ENCODE results near the gene SH3BP1. TPM values are rescaled to one million over a fixed set of nuclear protein-coding genes. Genes with fewer than 3 reads are reported as not detected.

Gene SH3BP1
- total RNA-seq, 4 donors from 2014 or later, result 33.8 to 53.4 (median 42.0) TPM

GRCh38 chr22:37618072-37618656 is 21.3 kb upstream of the SH3BP1 start:
- TF ChIP-seq CTCF (IDR thresholded peaks at IDR 0.05), result no peak
- TF ChIP-seq POLR2A (IDR thresholded peaks at IDR 0.05), result no peak
- intact Hi-C loops (cut with DNase I), result no loop called here
- no peaks in the 10 kb centered on the region for H3K9me3 ChIP-seq
- H3K27me3 ChIP-seq, result no peaks in the 10 kb centered on the region
- H3K4me1 ChIP-seq, result peaks cover 6 to 16% (median 8%) of the 10 kb centered on the region in 3 donors
- DNase-seq, result no peak
- H3K27ac ChIP-seq, result no peak overlapping the region
- H3K4me3 ChIP-seq, result no peak overlapping the region
- 73 to 89% methylated on average over 7 to 11 of the region's 14 CpGs for WGBS, 2 donors
- peaks cover 12 to 92% (median 32%) of the 10 kb centered on the region in 3 donors for H3K36me3 ChIP-seq

DNA sequence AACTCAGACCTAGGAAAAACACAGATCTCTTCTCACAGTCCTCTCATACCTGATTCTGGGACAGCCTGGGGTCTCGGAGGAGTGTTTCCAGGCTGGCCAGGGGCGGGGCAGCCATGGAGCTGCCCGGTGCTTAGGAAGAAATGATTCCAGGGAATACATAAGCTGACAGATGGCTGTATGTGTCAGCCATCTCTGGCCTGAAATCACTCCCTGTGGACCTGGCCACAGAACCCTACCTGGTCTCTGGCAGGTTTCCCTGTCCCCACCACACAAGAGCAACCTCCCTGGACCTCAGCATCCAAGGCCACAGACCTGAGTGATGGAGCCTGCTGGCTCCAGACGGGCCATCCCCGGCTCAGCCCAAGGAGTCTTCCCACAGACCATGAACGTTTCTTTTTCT is 20.8 kb upstream of the SH3BP1 start:
- Histone ChIP-seq H3K4me3 (no peak overlapping the region), H3K27me3 (no peaks in the 10 kb centered on the region), H3K9me3 (no peaks in the 10 kb centered on the region), H3K27ac (no peak overlapping the region), H3K4me1 (peaks cover 6 to 16% (median 9%) of the 10 kb centered on the region in 3 donors), H3K36me3 (peaks cover 12 to 96% (median 32%) of the 10 kb centered on the region in 3 donors)
- DNase-seq, result no peak
- WGBS, 2 donors, result 83 to 90% methylated on average over 3 to 4 of the region's 6 CpGs
- intact Hi-C loops (cut with DNase I), result no loop called here
- TF ChIP-seq POLR2A (IDR thresholded peaks at IDR 0.05) (no peak), CTCF (IDR thresholded peaks at IDR 0.05) (no peak)

DNA sequence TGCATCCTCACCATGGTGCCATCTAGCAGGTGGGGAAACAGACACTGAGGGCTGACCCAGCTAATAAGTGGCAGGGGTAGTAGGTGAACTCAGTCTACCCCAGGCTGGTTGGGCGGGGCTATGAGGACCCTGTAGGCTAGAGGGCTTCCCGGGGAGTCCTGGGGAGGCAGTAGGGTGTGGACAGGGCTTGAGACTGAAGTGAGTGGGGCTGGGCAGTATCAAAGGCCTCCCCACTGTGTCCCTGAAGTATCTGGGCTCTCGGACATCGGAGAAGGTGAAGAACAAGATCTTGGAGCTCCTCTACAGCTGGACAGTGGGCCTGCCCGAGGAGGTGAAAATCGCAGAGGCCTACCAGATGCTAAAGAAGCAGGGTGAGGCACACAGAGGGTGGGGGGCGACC is 19.5 kb upstream of the SH3BP1 start:
- Histone ChIP-seq H3K4me3 (no peak overlapping the region), H3K27ac (no peak overlapping the region), H3K9me3 (no peaks in the 10 kb centered on the region), H3K27me3 (no peaks in the 10 kb centered on the region), H3K36me3 (peaks cover 12 to 91% (median 32%) of the 10 kb centered on the region in 3 donors), H3K4me1 (peaks cover 8 to 23% (median 9%) of the 10 kb centered on the region in 3 donors)
- TF ChIP-seq POLR2A (IDR thresholded peaks at IDR 0.05) (no peak), CTCF (IDR thresholded peaks at IDR 0.05) (no peak)
- no peak for DNase-seq
- intact Hi-C loops (cut with DNase I), result no loop called here
- WGBS, 2 donors, result 88 to 91% methylated on average over 4 to 6 of the region's 7 CpGs

DNA sequence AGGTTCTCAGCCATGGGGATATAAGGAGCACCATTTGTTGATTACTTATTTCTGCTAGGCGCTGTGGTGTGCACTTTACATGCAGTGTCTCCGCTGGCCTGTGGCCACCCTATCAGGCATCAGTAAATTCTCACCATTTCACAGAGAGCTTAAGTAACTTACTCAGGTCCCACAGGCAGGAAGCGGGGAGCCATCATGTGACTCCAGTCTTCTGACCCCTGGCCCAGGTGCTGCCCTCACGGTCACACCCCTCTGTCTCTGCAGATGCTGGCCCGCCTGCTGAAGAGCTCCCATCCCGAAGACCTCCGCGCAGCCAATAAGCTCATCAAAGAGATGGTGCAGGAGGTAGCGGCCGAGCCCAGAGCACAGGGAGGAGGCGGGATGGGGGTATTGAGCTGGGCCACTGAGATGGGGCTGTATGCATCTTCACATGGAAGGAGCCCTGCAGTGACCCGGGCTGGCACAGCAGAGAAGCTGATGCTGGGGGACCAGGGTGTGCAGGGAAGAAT is 18.1 kb upstream of the SH3BP1 start:
- intact Hi-C loops (cut with DNase I), result no loop called here
- TF ChIP-seq CTCF (IDR thresholded peaks at IDR 0.05), result no peak
- no peak for TF ChIP-seq POLR2A (IDR thresholded peaks at IDR 0.05)
- H3K9me3 ChIP-seq, result no peaks in the 10 kb centered on the region
- H3K36me3 ChIP-seq, result peaks cover 11 to 90% (median 29%) of the 10 kb centered on the region in 3 donors
- no peak overlapping the region for H3K4me3 ChIP-seq
- 85 to 91% methylated on average over 7 to 10 of the region's 12 CpGs for WGBS, 2 donors
- H3K27ac ChIP-seq, result no peak overlapping the region
- peaks cover 18 to 38% (median 21%) of the 10 kb centered on the region in 3 donors for H3K4me1 ChIP-seq
- H3K27me3 ChIP-seq, result no peaks in the 10 kb centered on the region
- no peak for DNase-seq

DNA sequence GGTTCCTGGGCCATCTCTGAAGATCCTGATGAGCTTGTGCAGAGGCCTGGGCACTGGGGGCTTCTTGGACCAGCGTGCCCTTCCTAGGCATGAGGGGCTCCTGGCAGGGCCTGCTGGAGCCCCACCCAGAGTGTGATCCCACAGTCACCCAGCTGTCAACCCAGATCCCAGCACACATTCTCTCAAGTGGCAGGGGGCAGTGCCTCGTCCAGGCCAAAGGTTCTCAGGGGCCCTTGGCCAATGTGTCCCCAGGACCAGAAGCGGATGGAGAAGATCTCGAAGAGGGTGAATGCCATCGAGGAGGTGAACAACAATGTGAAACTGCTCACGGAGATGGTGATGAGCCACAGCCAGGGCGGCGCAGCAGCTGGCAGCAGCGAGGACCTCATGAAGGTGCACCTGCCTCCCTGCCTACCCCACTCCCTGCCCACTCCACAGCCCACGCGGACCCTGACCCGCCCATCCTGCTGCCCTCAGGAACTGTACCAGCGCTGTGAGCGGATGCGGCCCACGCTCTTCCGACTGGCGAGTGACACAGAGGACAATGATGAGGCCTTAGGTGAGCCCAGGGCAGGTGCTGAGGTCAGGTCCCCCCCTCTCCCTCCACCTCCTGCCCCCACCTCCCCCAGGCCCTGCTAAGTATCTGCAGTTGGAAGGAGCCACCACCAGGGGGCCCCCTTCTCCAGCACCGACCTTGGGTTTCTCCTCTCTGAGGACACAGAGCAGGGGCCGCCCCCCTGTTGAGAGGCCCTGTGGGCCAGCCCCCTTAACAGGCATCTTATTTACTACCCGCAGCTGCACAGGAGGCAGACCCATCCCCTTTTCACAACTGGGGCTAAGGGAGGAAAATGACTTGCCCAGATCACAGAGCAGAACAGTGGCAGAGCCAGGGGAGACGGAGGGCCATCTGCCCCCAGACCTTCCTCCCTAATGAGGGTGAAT is 16.1 kb upstream of the SH3BP1 start:
- H3K9me3 ChIP-seq, result no peaks in the 10 kb centered on the region
- TF ChIP-seq CTCF (IDR thresholded peaks at IDR 0.05) (peak; percentile 57 to 90 (median 70)), POLR2A (IDR thresholded peaks at IDR 0.05) (no peak)
- no peak overlapping the region for H3K4me3 ChIP-seq
- intact Hi-C loops (cut with DNase I), result no loop called here
- no peak for DNase-seq
- H3K4me1 ChIP-seq, result peaks cover 32 to 54% (median 39%) of the 10 kb centered on the region in 3 donors
- peak overlapping the region in 3 of 4 donors; percentile 53 to 63 (median 58) for H3K27ac ChIP-seq
- peaks cover 0 to 87% (median 13%) of the 10 kb centered on the region in 3 donors for H3K36me3 ChIP-seq
- no peaks in the 10 kb centered on the region for H3K27me3 ChIP-seq
- whole genome bisulfite sequencing, 2 donors, result 59 to 61% methylated on average over 14 to 16 of the region's 22 CpGs

Data from esophagus squamous epithelium (tissue), 5 donors.